ENCODE measurements around the gene GH1.
A peak's percentile ranks its signal among the peaks of the same experiment; 100 is the strongest.

GH1 gene

DNA sequence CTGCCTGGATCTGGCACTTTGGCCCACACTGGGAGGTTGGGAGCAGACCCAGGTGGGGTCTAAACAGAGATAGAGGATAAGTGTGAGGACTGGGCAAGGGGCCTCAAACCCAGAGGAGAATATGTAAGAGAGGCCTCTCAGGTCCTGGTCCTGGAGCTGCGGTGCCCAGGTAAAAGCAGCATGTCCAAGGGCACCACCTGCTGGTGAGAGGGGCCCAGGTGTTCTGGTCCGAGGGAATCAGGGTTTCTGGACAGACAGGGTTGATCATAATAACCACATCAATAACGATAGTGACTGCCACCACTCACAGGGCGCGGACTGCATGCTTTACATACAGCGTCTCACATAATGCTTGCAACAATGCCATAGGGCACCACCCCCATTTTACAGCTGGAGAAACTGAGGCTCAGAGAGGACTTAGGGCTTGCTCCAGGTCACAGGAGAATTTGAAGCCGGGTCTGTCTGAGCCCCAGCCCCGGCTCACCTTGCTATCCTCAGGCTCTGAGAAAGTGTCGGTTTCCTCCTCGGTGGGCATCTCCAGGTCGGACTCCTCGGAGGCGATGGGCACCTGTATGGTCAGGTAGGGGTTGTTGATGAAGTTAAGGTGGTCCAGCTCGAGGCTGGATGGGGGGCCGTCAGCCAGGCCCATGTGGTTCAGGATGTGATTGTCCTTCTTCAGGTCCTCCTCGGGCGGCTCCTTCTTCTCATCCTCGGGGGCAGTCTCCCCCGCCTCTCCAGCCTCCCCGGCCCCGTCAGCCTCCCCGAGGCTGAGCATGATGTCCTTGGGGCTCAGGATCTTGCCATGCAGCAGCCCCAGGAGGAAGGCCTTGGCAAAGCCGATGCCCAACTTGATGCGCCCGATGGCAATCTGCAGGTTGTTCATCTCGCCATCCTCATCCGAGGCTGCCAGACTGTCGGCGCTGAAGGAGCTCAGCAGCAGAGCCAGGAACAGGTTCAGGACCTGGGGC, 32.6 kb upstream of the GH1 start:
- H3K27me3 Mint-ChIP-seq (ENCODE audit: low read depth) = no peaks in the 10 kb centered on the region
- no peak overlapping the region for H3K4me3 Mint-ChIP-seq
- no peaks in the 10 kb centered on the region for H3K36me3 Mint-ChIP-seq (ENCODE audit: low read depth)
- H3K9me3 Mint-ChIP-seq = no peaks in the 10 kb centered on the region
- TF ChIP-seq, protein P1, sequence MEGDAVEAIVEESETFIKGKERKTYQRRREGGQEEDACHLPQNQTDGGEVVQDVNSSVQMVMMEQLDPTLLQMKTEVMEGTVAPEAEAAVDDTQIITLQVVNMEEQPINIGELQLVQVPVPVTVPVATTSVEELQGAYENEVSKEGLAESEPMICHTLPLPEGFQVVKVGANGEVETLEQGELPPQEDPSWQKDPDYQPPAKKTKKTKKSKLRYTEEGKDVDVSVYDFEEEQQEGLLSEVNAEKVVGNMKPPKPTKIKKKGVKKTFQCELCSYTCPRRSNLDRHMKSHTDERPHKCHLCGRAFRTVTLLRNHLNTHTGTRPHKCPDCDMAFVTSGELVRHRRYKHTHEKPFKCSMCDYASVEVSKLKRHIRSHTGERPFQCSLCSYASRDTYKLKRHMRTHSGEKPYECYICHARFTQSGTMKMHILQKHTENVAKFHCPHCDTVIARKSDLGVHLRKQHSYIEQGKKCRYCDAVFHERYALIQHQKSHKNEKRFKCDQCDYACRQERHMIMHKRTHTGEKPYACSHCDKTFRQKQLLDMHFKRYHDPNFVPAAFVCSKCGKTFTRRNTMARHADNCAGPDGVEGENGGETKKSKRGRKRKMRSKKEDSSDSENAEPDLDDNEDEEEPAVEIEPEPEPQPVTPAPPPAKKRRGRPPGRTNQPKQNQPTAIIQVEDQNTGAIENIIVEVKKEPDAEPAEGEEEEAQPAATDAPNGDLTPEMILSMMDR (IDR thresholded peaks at IDR 0.05; ENCODE audit: unreplicated experiment in 3 of 3) = peak; percentile 18 to 42 (median 28)
- no peak overlapping the region for H3K27ac Mint-ChIP-seq
- H3K4me1 Mint-ChIP-seq = peaks cover 9% of the 10 kb centered on the region

DNA sequence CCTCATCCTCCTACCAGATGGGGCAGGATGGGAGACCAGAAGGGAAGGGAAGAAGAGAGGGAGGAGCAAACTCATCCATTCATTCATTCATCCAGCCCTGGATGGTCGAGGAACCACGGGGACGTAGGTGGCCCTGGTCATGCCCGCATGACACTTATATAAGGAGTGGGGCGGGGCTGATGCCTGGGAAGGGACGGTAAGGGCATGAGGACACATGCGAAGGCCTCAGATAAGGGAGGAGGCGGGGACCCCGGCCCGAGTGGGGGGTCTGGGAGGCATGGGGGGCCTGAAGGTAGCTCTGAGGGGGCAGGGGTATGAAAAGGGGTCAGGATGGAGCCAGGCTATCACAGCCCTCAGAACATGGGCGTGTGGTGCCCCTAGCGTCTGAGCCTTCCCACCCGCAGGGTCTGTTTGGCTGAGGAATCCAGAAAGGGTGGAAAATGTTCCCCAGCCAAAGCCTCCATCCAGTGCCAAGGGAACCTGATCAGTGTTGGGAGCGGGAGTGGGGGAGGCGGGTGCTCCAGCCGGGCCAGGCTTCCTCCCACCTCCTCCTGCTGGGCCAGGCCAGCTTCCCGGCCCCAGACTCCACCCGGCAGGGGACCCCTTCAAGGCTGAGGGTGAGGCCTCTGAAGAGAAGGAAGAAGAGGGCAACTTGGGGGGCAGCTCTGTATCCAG, 31.1 kb upstream of the GH1 start:
- no peak overlapping the region for H3K4me3 Mint-ChIP-seq
- no peaks in the 10 kb centered on the region for H3K27me3 Mint-ChIP-seq (ENCODE audit: low read depth)
- H3K9me3 Mint-ChIP-seq = no peaks in the 10 kb centered on the region
- TF ChIP-seq, protein P1 (IDR thresholded peaks at IDR 0.05; ENCODE audit: unreplicated experiment in 3 of 3) = no peak
- peaks cover 9% of the 10 kb centered on the region for H3K4me1 Mint-ChIP-seq
- no peak overlapping the region for H3K27ac Mint-ChIP-seq
- no peaks in the 10 kb centered on the region for H3K36me3 Mint-ChIP-seq (ENCODE audit: low read depth)

DNA sequence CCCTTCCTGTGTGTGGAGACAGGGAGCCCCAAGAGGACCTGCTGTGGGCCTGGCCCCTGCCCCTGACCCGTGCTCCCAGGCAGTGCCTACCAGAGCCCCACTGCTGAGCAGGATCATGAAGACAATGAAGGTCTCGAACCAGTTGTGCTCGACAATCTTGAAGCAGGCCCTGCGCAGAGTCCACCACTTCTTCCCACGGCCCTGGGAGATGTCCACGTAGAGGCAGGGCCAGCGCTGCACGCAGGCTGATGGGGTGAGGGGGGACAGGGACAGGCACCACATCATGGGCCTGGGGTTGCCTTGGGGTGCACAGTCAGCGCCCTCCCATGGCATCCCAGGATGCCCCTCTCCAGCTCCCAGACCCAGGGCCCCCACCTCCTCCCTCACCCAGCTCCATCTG, 29.9 kb upstream of the GH1 start:
- TF ChIP-seq, protein P1 (IDR thresholded peaks at IDR 0.05; ENCODE audit: unreplicated experiment in 3 of 3) = no peak
- H3K4me1 Mint-ChIP-seq = peaks cover 4% of the 10 kb centered on the region
- H3K4me3 Mint-ChIP-seq = no peak overlapping the region
- H3K36me3 Mint-ChIP-seq (ENCODE audit: low read depth) = no peaks in the 10 kb centered on the region
- no peak overlapping the region for H3K27ac Mint-ChIP-seq
- no peaks in the 10 kb centered on the region for H3K27me3 Mint-ChIP-seq (ENCODE audit: low read depth)
- H3K9me3 Mint-ChIP-seq = no peaks in the 10 kb centered on the region

DNA sequence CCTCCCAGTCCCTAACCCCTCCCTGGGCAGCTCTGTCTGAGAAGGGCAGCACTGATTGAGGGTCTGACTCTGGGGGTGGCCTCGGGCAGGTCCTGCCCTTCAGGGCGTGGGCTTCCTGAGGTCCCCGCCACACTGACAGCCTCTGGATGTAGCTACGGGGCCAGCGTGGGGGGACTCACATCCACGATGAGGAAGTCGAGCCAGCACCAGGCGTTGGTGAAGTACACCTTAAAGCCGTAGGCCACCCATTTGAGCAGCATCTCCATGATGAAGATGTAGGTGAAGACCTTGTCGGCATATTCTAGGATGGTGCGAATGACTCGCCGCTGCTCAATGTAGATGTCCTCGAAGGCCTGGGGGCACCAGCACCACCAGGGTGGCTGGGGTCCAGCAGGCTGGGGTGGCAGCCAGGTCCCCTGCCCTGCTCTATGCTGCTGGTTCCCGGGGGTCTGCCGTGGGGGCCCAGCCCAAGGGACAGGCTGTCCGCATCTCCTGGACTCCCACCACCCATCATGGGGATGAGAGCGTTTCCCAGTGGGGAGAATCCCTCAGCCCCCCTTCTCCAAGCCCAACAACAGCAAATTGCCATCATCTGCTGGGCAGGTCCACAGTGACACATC, 29.2 kb upstream of the GH1 start:
- no peak overlapping the region for H3K4me3 Mint-ChIP-seq
- peaks cover 4% of the 10 kb centered on the region for H3K4me1 Mint-ChIP-seq
- no peaks in the 10 kb centered on the region for H3K36me3 Mint-ChIP-seq (ENCODE audit: low read depth)
- no peaks in the 10 kb centered on the region for H3K9me3 Mint-ChIP-seq
- H3K27ac Mint-ChIP-seq = no peak overlapping the region
- H3K27me3 Mint-ChIP-seq (ENCODE audit: low read depth) = no peaks in the 10 kb centered on the region
- TF ChIP-seq, protein P1 (IDR thresholded peaks at IDR 0.05; ENCODE audit: unreplicated experiment in 3 of 3) = no peak

DNA sequence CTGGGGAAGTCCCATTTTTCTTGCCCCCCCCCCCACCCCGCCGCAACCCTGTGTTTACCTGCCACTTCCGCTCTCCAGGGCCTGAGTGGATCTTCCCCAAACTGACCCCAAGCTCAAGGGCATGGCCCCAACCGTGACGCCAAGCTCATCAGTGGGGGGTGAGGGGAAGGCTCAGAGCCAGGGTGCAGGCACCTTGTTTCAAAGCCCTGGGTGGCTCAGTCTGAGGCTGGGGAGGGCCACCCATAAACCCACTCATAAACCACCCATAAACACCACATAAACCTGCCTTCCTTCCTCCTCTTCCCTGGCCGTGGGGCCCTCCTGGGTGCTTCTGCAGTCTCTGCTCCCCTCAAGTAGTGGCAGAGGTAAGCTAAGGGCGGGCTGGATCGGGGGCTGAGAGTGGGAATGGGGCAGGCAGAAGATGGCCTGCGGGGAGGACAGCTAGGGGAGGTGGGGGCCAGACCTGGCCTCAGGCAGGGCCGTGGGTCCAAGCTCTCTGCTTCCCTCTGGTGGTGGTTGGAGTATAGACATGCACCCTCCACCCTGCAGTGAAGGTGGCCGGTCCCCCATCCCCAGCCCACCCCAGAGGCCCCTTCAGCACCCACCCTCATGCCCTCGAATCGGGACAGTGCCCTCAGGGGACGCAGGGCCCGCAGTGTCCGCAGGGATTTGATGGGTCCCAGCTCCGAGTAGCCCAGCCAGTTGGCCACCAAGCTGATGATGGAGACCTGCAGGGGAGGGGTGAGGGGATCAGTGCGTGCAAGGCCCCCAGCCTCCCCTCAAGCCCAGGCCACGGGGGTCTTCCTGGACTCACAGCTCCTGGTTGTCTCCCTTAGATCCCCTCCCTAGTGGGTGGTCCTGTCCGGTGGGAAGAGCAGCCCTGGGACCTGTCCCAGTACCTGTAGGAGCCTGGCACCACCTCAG, 28.1 kb upstream of the GH1 start:
- TF ChIP-seq, protein P1 (IDR thresholded peaks at IDR 0.05; ENCODE audit: unreplicated experiment in 3 of 3) = peak; percentile 66 to 72 (median 72)
- Mint-ChIP-seq H3K4me1 (peaks cover 4% of the 10 kb centered on the region), H3K9me3 (no peaks in the 10 kb centered on the region), H3K27ac (peak overlapping the region in 1 of 3 experiments; percentile 55), H3K27me3 (ENCODE audit: low read depth) (no peaks in the 10 kb centered on the region), H3K4me3 (no peak overlapping the region), H3K36me3 (ENCODE audit: low read depth) (no peaks in the 10 kb centered on the region)
